Measurements from ENCODE around the gene ATXN3.

Gene ATXN3

DNA sequence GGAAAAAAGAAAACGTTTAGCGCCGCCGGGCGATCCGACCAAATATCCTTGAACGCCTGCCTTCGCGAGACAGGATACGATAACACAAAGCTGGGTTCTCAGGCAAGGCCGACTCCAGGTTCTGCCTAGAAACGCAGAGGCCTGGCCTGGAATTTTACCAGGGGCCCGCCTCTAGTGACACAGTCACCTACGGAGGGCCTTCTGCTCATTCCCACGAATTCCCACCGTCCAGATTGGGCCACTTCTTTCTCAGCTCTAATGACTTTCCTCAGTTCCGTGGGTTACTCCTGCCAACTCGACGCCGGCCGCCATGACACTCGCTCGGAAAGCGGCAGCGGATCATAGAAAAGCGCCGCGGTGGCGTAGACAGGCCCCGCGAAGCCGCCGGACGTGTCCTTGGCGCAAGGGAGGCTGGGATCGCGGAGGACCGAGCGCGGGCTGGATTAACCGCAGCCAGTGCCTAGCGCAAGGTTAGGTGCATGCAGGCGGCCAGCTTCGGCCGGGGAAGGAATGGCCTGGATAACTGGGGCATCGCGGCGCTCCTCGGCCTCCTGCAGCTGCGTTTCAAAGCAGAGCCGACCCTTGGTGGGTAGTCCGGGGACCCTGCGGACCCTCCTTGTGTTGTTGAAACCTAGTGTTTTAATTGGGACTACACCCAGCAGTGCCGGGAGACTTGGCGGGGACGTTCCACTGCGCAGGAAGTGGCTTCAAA is 66.5 kb downstream of the ATXN3 start, which contains the start of gene TRIP11:
Gene TRIP11, minus strand, starts transcription at position 341 of the 712 bp plus-strand sequence. CDS start 374 bp downstream, outside the sequence.
- Mint-ChIP-seq H3K4me3 (peak within 1 kb of the TSS; percentile 94), H3K27ac (peak within 1 kb of the TSS; percentile 99), H3K4me1 (ENCODE audit: low read depth) (peaks cover 43% of the 10 kb centered on the region), H3K27me3 (no peaks in the 10 kb centered on the region), H3K36me3 (peaks cover 6% of the 10 kb centered on the region), H3K9me3 (ENCODE audit: low read depth) (no peaks in the 10 kb centered on the region)

DNA sequence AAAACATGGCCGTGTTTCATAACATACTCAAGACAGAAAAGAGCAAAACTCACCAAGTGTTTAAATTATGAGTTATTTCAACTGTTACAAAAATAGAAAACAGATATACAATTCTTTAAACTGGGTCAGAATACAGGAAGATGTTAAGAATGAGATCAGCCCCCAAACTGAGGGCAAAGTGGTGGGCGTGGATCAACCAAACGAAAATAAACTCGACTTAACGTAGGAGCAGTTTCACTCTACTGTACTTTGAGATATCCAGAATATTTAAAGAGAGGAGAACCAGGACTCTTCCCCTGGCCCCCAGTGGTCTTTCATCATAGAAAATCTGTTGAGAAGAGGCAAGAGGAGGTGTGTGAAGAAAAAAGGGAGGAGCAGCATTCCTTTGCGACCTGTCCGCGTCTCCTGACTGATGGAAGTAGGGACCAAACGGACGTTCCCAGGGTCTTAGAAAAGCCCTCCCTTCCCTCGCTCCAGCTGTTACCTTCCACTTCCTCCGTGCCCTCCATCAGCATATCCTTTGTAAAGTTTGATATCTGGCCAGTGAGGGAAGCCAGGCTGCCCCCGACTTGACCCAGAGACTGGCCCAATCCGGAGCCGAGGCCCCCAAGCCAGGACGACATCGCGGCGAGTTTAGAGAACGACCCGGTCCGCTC is 67.2 kb downstream of the ATXN3 start:
- H3K27ac Mint-ChIP-seq = peak overlapping the region; percentile 99

GRCh38 chr14:92037989-92038388 is 68.4 kb downstream of the ATXN3 start:
- peak overlapping the region; percentile 75 for H3K27ac Mint-ChIP-seq

More for the DNA sequence above, 67.2 kb downstream of the ATXN3 start:
- H3K27me3 Mint-ChIP-seq = no peaks in the 10 kb centered on the region
- peaks cover 6% of the 10 kb centered on the region for H3K36me3 Mint-ChIP-seq
- H3K4me1 Mint-ChIP-seq (ENCODE audit: low read depth) = peaks cover 50% of the 10 kb centered on the region
- H3K4me3 Mint-ChIP-seq = peak overlapping the region; percentile 94
- H3K9me3 Mint-ChIP-seq (ENCODE audit: low read depth) = no peaks in the 10 kb centered on the region

GRCh38 chr14:92035890-92036289 is 70.5 kb downstream of the ATXN3 start:
- Mint-ChIP-seq H3K27me3 (no peaks in the 10 kb centered on the region), H3K36me3 (peaks cover 6% of the 10 kb centered on the region), H3K4me1 (ENCODE audit: low read depth) (peaks cover 58% of the 10 kb centered on the region), H3K4me3 (no peak overlapping the region), H3K27ac (peak overlapping the region; percentile 29), H3K9me3 (ENCODE audit: low read depth) (no peaks in the 10 kb centered on the region)

More at GRCh38 chr14:92037989-92038388, 68.4 kb downstream of the ATXN3 start:
- Mint-ChIP-seq H3K27me3 (no peaks in the 10 kb centered on the region), H3K4me1 (ENCODE audit: low read depth) (peaks cover 60% of the 10 kb centered on the region), H3K9me3 (ENCODE audit: low read depth) (no peaks in the 10 kb centered on the region), H3K36me3 (peaks cover 6% of the 10 kb centered on the region), H3K4me3 (peak overlapping the region; percentile 94)

DNA sequence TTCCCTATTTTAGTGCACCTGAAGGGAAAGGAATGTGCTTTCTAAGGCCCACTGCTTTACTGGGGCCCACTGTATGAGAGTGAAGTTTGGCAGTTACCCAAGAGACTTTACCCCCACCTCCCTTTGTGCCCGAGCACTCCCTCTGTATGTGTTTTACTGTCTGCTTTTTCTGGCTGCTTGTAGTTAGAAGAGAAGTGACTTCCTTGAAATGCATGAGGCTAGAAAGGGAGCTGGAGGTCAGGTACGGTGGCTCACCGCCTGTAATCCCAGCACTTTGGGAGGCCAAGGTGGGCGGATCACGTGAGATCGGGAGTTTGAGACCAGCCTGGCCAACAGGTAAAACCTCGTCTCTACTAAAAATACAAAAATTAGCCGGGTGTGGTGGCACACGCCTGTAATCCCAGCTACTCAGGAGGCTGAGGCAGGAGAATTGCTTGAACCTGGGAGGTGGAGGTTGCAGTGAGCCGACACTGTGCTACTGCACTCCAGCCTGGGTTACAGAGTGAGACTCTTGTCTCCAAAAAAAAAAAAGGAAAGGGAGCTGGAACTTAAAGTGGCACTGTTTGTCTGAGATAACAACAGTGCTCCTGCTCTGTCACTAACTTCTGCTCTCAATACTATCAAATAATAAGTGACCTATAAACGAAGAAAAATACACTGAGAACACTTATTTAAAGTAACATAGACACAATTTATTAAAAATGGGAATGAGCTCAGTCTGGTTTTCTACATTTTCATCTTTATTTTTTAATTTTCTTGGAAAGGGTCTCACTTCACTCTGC is 72.3 kb downstream of the ATXN3 start:
- Mint-ChIP-seq H3K4me1 (ENCODE audit: low read depth) (peaks cover 55% of the 10 kb centered on the region), H3K27me3 (no peaks in the 10 kb centered on the region), H3K27ac (peak overlapping the region; percentile 81), H3K4me3 (no peak overlapping the region), H3K9me3 (ENCODE audit: low read depth) (no peaks in the 10 kb centered on the region), H3K36me3 (peaks cover 8% of the 10 kb centered on the region)

- no peaks in the 10 kb centered on the region for H3K27me3 Mint-ChIP-seq
- peaks cover 51% of the 10 kb centered on the region for H3K4me1 Mint-ChIP-seq (ENCODE audit: low read depth)
- no peaks in the 10 kb centered on the region for H3K9me3 Mint-ChIP-seq (ENCODE audit: low read depth)
- H3K27ac Mint-ChIP-seq = peak overlapping the region; percentile 81
- peaks cover 8% of the 10 kb centered on the region for H3K36me3 Mint-ChIP-seq
- no peak overlapping the region for H3K4me3 Mint-ChIP-seq
These were observed 72.9 kb downstream of the ATXN3 start for GRCh38 chr14:92033433-92033832.

- Mint-ChIP-seq H3K27ac (no peak overlapping the region), H3K9me3 (ENCODE audit: low read depth) (no peaks in the 10 kb centered on the region), H3K27me3 (no peaks in the 10 kb centered on the region), H3K36me3 (peaks cover 10% of the 10 kb centered on the region), H3K4me3 (no peak overlapping the region), H3K4me1 (ENCODE audit: low read depth) (peaks cover 22% of the 10 kb centered on the region)
These were observed 79.7 kb downstream of the ATXN3 start for GRCh38 chr14:92026548-92027190.

GRCh38 chr14:92022036-92022435 is 84.3 kb downstream of the ATXN3 start:
- Mint-ChIP-seq H3K36me3 (peaks cover 8% of the 10 kb centered on the region), H3K27me3 (no peaks in the 10 kb centered on the region), H3K4me3 (no peak overlapping the region), H3K4me1 (ENCODE audit: low read depth) (peaks cover 11% of the 10 kb centered on the region), H3K27ac (no peak overlapping the region), H3K9me3 (ENCODE audit: low read depth) (no peaks in the 10 kb centered on the region)

DNA sequence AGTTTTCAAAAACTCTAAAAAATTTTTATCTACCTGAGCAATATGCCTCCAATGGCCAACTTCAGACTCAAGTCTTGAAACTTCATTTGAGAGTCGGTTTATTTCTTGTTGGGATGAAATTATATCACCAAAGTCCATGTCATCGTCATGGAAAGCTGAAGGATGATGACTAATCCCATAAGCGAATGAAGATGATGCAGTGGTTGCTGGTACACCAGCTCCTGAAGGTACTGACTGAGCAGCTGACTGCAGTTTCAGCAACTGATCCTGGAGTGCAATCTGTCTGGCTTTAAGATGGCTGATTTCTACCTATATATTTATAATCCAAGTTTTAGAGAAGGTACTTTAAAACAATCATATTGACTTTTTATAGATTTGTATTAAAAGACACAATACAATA is 84.9 kb downstream of the ATXN3 start:
- Mint-ChIP-seq H3K9me3 (ENCODE audit: low read depth) (no peaks in the 10 kb centered on the region), H3K4me3 (no peak overlapping the region), H3K4me1 (ENCODE audit: low read depth) (peaks cover 10% of the 10 kb centered on the region), H3K27me3 (no peaks in the 10 kb centered on the region), H3K36me3 (peaks cover 7% of the 10 kb centered on the region), H3K27ac (no peak overlapping the region)

DNA sequence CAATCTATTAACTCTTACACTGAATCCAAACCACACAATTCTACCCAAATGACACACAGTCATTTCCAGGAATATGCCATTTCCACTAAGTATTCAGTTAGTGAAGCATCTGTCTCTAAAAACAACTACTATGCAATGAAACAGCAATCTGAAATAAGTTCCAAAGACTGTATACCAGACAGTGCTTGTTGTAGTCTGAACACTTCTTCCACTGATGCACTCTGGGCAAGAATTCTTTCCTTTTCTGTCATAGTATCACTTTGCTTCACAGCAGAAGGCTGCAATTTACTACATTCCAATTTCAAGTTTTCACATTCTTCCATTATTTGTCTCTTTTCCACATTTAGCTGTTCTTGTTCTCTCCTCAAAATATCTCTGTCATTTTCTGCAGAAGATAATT is 92.3 kb downstream of the ATXN3 start:
- no peaks in the 10 kb centered on the region for H3K27me3 Mint-ChIP-seq
- H3K4me1 Mint-ChIP-seq (ENCODE audit: low read depth) = peaks cover 8% of the 10 kb centered on the region
- no peaks in the 10 kb centered on the region for H3K9me3 Mint-ChIP-seq (ENCODE audit: low read depth)
- H3K36me3 Mint-ChIP-seq = peaks cover 5% of the 10 kb centered on the region
- H3K27ac Mint-ChIP-seq = no peak overlapping the region
- no peak overlapping the region for H3K4me3 Mint-ChIP-seq

- H3K9me3 Mint-ChIP-seq (ENCODE audit: low read depth) = no peaks in the 10 kb centered on the region
- peaks cover 8% of the 10 kb centered on the region for H3K4me1 Mint-ChIP-seq (ENCODE audit: low read depth)
- peaks cover 11% of the 10 kb centered on the region for H3K36me3 Mint-ChIP-seq
- peak overlapping the region; percentile 25 for H3K27ac Mint-ChIP-seq
- no peaks in the 10 kb centered on the region for H3K27me3 Mint-ChIP-seq
- no peak overlapping the region for H3K4me3 Mint-ChIP-seq
These were observed 94.1 kb downstream of the ATXN3 start for GRCh38 chr14:92012121-92012748.

DNA sequence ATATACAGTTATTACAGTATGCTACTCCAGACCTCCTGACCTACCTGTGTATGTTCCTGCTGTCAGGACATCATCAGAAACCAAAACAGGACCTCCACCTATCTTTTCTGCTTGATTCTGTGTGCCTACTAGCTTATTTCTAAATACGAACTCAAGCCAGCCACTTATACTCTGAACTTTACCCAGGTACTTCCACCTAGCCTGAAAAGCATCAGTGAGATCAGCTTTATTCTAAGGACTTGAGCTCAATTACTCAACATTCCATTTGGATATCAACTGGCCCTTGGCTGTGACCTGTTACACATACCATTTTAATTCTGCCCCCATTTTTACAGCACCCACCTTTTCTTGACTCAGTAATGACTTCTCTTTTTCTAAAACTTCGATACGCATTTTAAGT is 95.7 kb downstream of the ATXN3 start:
- Mint-ChIP-seq H3K36me3 (peaks cover 16% of the 10 kb centered on the region), H3K4me3 (no peak overlapping the region), H3K4me1 (ENCODE audit: low read depth) (peaks cover 14% of the 10 kb centered on the region), H3K27ac (no peak overlapping the region), H3K27me3 (no peaks in the 10 kb centered on the region), H3K9me3 (ENCODE audit: low read depth) (no peaks in the 10 kb centered on the region)

DNA sequence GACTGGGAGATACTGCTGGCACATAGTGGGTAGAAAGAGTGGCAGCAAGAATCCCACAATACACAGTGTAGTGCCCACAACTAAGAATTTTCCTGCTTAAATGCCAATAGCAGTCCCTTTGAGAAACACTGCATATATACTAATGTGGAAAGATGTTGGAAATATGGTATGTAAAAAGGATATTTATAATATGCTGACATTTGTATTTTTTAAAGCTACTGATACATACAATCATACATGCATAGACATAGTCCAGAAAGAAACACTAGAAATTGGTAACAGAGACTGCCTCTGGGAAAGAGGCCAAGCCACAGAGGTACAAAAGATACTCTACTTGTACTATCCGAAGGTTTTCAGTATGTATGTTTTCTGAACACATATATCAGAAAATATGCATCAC is 96.8 kb downstream of the ATXN3 start:
- Mint-ChIP-seq H3K27ac (no peak overlapping the region), H3K9me3 (ENCODE audit: low read depth) (no peaks in the 10 kb centered on the region), H3K4me3 (no peak overlapping the region), H3K27me3 (no peaks in the 10 kb centered on the region), H3K36me3 (peaks cover 25% of the 10 kb centered on the region), H3K4me1 (ENCODE audit: low read depth) (peaks cover 25% of the 10 kb centered on the region)

Data from activated naive CD8-positive, alpha-beta T cell (primary cell).